Activated CD4-positive, alpha-beta T cell treated with anti-CD3 and anti-CD28 coated beads for 36 hours (primary cell): Measurements from ENCODE around the gene EID2B. TPM values are rescaled to one million over a fixed set of nuclear protein-coding genes. Genes with fewer than 3 reads are reported as not detected.

Experiments used
- ATAC-seq: fragments of 200-7000 bp; cut with Tn5 transposase; one replicate; pipeline ENCODE4 v1.10.0; 2021; ENCODE audit warnings: mild to moderate bottlenecking, moderate library complexity
- CTCF ChIA-PET: fragments of 350-600 bp; sonication (Branson Sonifier 250); formaldehyde crosslinking; loops from one replicate; lab custom pipeline; 2021; ENCODE audit warnings: antibody characterized with exemption; lab: Charles Lee
- POLR2A ChIA-PET: fragments of 350-600 bp; sonication (Branson Sonifier 250); formaldehyde crosslinking; loops from one replicate; lab custom pipeline; 2021; ENCODE audit warnings: antibody characterized with exemption, inconsistent platforms; lab: Charles Lee
- DNase-seq: peaks from one replicate; pipeline ENCODE4 v3.0.0-alpha.2; 2020
- H3K27ac Mint-ChIP-seq: one replicate; pipeline ENCODE4 v1.8.0; 2021; ENCODE audit warnings: mixed read lengths
- H3K27me3 Mint-ChIP-seq: one replicate; pipeline ENCODE4 v1.8.0; 2021; ENCODE audit warnings: mixed read lengths
- H3K36me3 Mint-ChIP-seq: one replicate; pipeline ENCODE4 v1.8.0; 2021; ENCODE audit warnings: low read depth, mixed read lengths
- H3K4me1 Mint-ChIP-seq: one replicate; pipeline ENCODE4 v1.8.0; 2021; ENCODE audit warnings: mixed read lengths
- H3K4me3 Mint-ChIP-seq: one replicate; pipeline ENCODE4 v1.8.0; 2021; ENCODE audit warnings: mild to moderate bottlenecking, moderate library complexity, mixed read lengths
- H3K9me3 Mint-ChIP-seq: one replicate; pipeline ENCODE4 v1.8.0; 2021; ENCODE audit warnings: low read depth, mixed read lengths
- intact Hi-C, 2 experiments: fragments of 100-400 bp; cut with DNase I in 1 of 2; cut with micrococcal nuclease in 1 of 2; formaldehyde crosslinking; loops; one replicate each; pipeline versions ENCODE4 v1.14.2 to v1.15.1; 2022 to 2024; cut with DNase I, micrococcal nuclease
- total RNA-seq, 2 experiments: library from RNA; stranded (reverse); gene quantifications; one replicate each; pipeline ENCODE4 v1.2.3, GENCODE V29; 2021

EID2B gene
- total RNA-seq, 2 experiments from 2014 or later, result 1.4 to 3.5 TPM

- ChIA-PET CTCF (interaction anchor here (1.2 to 6.5 kb wide), 3 partner anchors 115 to 123 kb away, joined by 3 to 88 read pairs (median 33); no protein-coding TSS in a partner anchor), POLR2A (no interaction called here)
- Mint-ChIP-seq H3K27ac (no peak overlapping the region), H3K9me3 (no peaks in the 10 kb centered on the region), H3K27me3 (no peaks in the 10 kb centered on the region), H3K4me3 (no peak overlapping the region), H3K36me3 (no peaks in the 10 kb centered on the region), H3K4me1 (peaks cover 16% of the 10 kb centered on the region)
- intact Hi-C loops, result loop anchor here in 1 of 2 experiments (5.0 to 10.0 kb wide), 2 partner anchors 77 to 215 kb away; no protein-coding TSS in a partner anchor
- DNase-seq, result no peak
- ATAC-seq, result no peak
Observed at GRCh38 chr19:39550197-39550596, 17.5 kb upstream of the EID2B start.

GRCh38 chr19:39546599-39546998, 13.9 kb upstream of the EID2B start:
- intact Hi-C loops, result loop anchor here in 1 of 2 experiments (10.0 kb wide), 1 partner anchor 298 kb away; the partner anchor contains the start of gene FBL
- POLR2A ChIA-PET, result no interaction called here
- DNase-seq (peak; percentile 26), ATAC-seq (no peak)
- Mint-ChIP-seq H3K4me1 (peaks cover 41% of the 10 kb centered on the region), H3K27ac (no peak overlapping the region), H3K36me3 (no peaks in the 10 kb centered on the region), H3K4me3 (no peak overlapping the region), H3K27me3 (no peaks in the 10 kb centered on the region), H3K9me3 (no peaks in the 10 kb centered on the region)
- CTCF ChIA-PET, result interaction anchor here (0.6 to 5.3 kb wide), 4 partner anchors 102 to 126 kb away, joined by 3 to 33 read pairs (median 4); partner anchors contain the start of gene RPS16

- ChIA-PET POLR2A (no interaction called here), CTCF (interaction anchor here (0.6 to 5.3 kb wide), 7 partner anchors 11 to 140 kb away, joined by 3 to 33 read pairs (median 4); partner anchors contain the start of gene EID2B)
- ATAC-seq (no peak), DNase-seq (no peak)
- no peaks in the 10 kb centered on the region for H3K27me3 Mint-ChIP-seq
- no peak overlapping the region for H3K4me3 Mint-ChIP-seq
- intact Hi-C loops, result loop anchor here in 1 of 2 experiments (5.0 to 10.0 kb wide), 2 partner anchors 132 to 300 kb away; partner anchors contain the start of gene FBL
- H3K9me3 Mint-ChIP-seq, result no peaks in the 10 kb centered on the region
- peaks cover 49% of the 10 kb centered on the region for H3K4me1 Mint-ChIP-seq
- no peaks in the 10 kb centered on the region for H3K36me3 Mint-ChIP-seq
- H3K27ac Mint-ChIP-seq, result peak overlapping the region; percentile 62
Observed at GRCh38 chr19:39544911-39545310, 12.3 kb upstream of the EID2B start.

GRCh38 chr19:39544226-39544903, 11.7 kb upstream of the EID2B start:
- ATAC-seq, result peak; percentile 28
- ChIA-PET CTCF (interaction anchor here (0.5 to 2.2 kb wide), 5 partner anchors 11 to 140 kb away, joined by 3 to 8 read pairs (median 4); partner anchors contain the start of gene EID2B), POLR2A (no interaction called here)
- Mint-ChIP-seq H3K9me3 (no peaks in the 10 kb centered on the region), H3K4me1 (peaks cover 49% of the 10 kb centered on the region), H3K4me3 (no peak overlapping the region), H3K36me3 (no peaks in the 10 kb centered on the region), H3K27me3 (no peaks in the 10 kb centered on the region), H3K27ac (peak overlapping the region; percentile 62)
- intact Hi-C loops, result loop anchor here in 1 of 2 experiments (5.0 to 10.0 kb wide), 2 partner anchors 133 to 300 kb away; partner anchors contain the start of gene FBL
- DNase-seq, result peak; percentile 37

- intact Hi-C loops, result loop anchor here in 1 of 2 experiments (5.0 to 10.0 kb wide), 2 partner anchors 134 to 301 kb away; partner anchors contain the start of gene FBL
- H3K36me3 Mint-ChIP-seq, result peaks cover under 1% of the 10 kb centered on the region
Observed at GRCh38 chr19:39543477-39543857, 10.8 kb upstream of the EID2B start.

GRCh38 chr19:39542206-39542605, 9.6 kb upstream of the EID2B start:
- DNase-seq (no peak), ATAC-seq (no peak)
- H3K9me3 Mint-ChIP-seq, result no peaks in the 10 kb centered on the region
- intact Hi-C loops, result loop anchor here in 1 of 2 experiments (5.0 to 10.0 kb wide), 2 partner anchors 135 to 303 kb away; partner anchors contain the start of gene FBL
- H3K4me1 Mint-ChIP-seq, result peaks cover 64% of the 10 kb centered on the region
- H3K27me3 Mint-ChIP-seq, result no peaks in the 10 kb centered on the region
- no peak overlapping the region for H3K4me3 Mint-ChIP-seq
- H3K36me3 Mint-ChIP-seq, result peaks cover 11% of the 10 kb centered on the region
- ChIA-PET CTCF (interaction anchor here (1.2 to 3.7 kb wide), 7 partner anchors 9 to 131 kb away, joined by 3 to 25 read pairs (median 5); no protein-coding TSS in a partner anchor), POLR2A (no interaction called here)
- peak overlapping the region; percentile 60 for H3K27ac Mint-ChIP-seq

More at GRCh38 chr19:39543477-39543857, 10.8 kb upstream of the EID2B start:
- H3K27me3 Mint-ChIP-seq, result no peaks in the 10 kb centered on the region
- H3K4me1 Mint-ChIP-seq, result peaks cover 53% of the 10 kb centered on the region
- ChIA-PET CTCF (interaction anchor here (1.2 to 3.7 kb wide), 6 partner anchors 8 to 129 kb away, joined by 3 to 25 read pairs (median 7); no protein-coding TSS in a partner anchor), POLR2A (interaction anchor here (1.0 kb wide), 1 partner anchor 108 kb away, joined by 4 read pairs; the partner anchor contains the start of gene RPS16)
- no peaks in the 10 kb centered on the region for H3K9me3 Mint-ChIP-seq
- DNase-seq, result no peak
- ATAC-seq, result peak; percentile 13
- H3K4me3 Mint-ChIP-seq, result no peak overlapping the region
- peak overlapping the region; percentile 28 for H3K27ac Mint-ChIP-seq

- POLR2A ChIA-PET, result no interaction called here
- H3K4me1 Mint-ChIP-seq, result peaks cover 57% of the 10 kb centered on the region
Observed at GRCh38 chr19:39540333-39540673, 7.7 kb upstream of the EID2B start.

GRCh38 chr19:39539518-39540332, 7.1 kb upstream of the EID2B start, which contains the start of gene EID2:
Gene EID2 (minus strand): TSS chr19:39540161. CDS start chr19:39540079, 82 bp downstream.
- H3K4me1 Mint-ChIP-seq, result peaks cover 53% of the 10 kb centered on the region
- H3K27ac Mint-ChIP-seq, result peak within 1 kb of the TSS; percentile 94
- peaks cover 13% of the 10 kb centered on the region for H3K36me3 Mint-ChIP-seq
- peak within 1 kb of the TSS; percentile 84 for H3K4me3 Mint-ChIP-seq
- peak; percentile 98 for DNase-seq
- intact Hi-C loops, result loop anchor here (1.0 to 10.0 kb wide), 9 partner anchors 7 to 417 kb away; partner anchors contain the start of genes FBL (in 2 of the 2), EID2B (in 1 of the 2), PLEKHG2 (in 1 of the 2) and SUPT5H (in 1 of the 2)
- ATAC-seq, result peak; percentile 80
- ChIA-PET CTCF (interaction anchor here (0.7 to 3.7 kb wide), 10 partner anchors 12 to 284 kb away, joined by 3 to 25 read pairs (median 4); no protein-coding TSS in a partner anchor), POLR2A (interaction anchor here (1.3 kb wide), 1 partner anchor 104 kb away, joined by 7 read pairs; the partner anchor contains the start of gene RPS16)
- H3K9me3 Mint-ChIP-seq, result no peaks in the 10 kb centered on the region
- H3K27me3 Mint-ChIP-seq, result no peaks in the 10 kb centered on the region

More at GRCh38 chr19:39540333-39540673, 7.7 kb upstream of the EID2B start:
- DNase-seq, result no peak
- peak overlapping the region; percentile 84 for H3K4me3 Mint-ChIP-seq
- no peak for ATAC-seq
- CTCF ChIA-PET, result interaction anchor here (0.9 to 3.7 kb wide), 7 partner anchors 11 to 137 kb away, joined by 3 to 25 read pairs (median 5); no protein-coding TSS in a partner anchor
- intact Hi-C loops, result loop anchor here (1.0 to 10.0 kb wide), 9 partner anchors 8 to 418 kb away; partner anchors contain the start of genes FBL (in 2 of the 2), EID2B (in 1 of the 2), PLEKHG2 (in 1 of the 2) and SUPT5H (in 1 of the 2)
- peaks cover 13% of the 10 kb centered on the region for H3K36me3 Mint-ChIP-seq
- no peaks in the 10 kb centered on the region for H3K9me3 Mint-ChIP-seq
- H3K27ac Mint-ChIP-seq, result peak overlapping the region; percentile 94
- H3K27me3 Mint-ChIP-seq, result no peaks in the 10 kb centered on the region

- ChIA-PET CTCF (interaction anchor here (0.6 to 2.5 kb wide), 6 partner anchors 12 to 285 kb away, joined by 3 to 16 read pairs (median 3); no protein-coding TSS in a partner anchor), POLR2A (interaction anchor here (1.3 kb wide), 1 partner anchor 103 kb away, joined by 7 read pairs; the partner anchor contains the start of gene RPS16)
- Mint-ChIP-seq H3K4me1 (peaks cover 47% of the 10 kb centered on the region), H3K36me3 (peaks cover 13% of the 10 kb centered on the region), H3K27ac (peak overlapping the region; percentile 92), H3K9me3 (no peaks in the 10 kb centered on the region), H3K27me3 (no peaks in the 10 kb centered on the region), H3K4me3 (peak overlapping the region; percentile 84)
- intact Hi-C loops, result no loop called here
- ATAC-seq (peak; percentile 35), DNase-seq (no peak)
Observed at GRCh38 chr19:39539165-39539517, 6.5 kb upstream of the EID2B start.

GRCh38 chr19:39533791-39534190, 1.1 kb upstream of the EID2B start:
- ATAC-seq, result no peak
- Mint-ChIP-seq H3K4me1 (peaks cover 32% of the 10 kb centered on the region), H3K36me3 (peaks cover 13% of the 10 kb centered on the region), H3K27ac (no peak overlapping the region), H3K9me3 (no peaks in the 10 kb centered on the region), H3K4me3 (no peak overlapping the region), H3K27me3 (no peaks in the 10 kb centered on the region)
- ChIA-PET POLR2A (no interaction called here), CTCF (interaction anchor here (0.6 to 4.5 kb wide), 18 partner anchors 9 to 316 kb away, joined by 3 to 47 read pairs (median 5); partner anchors contain the start of genes MED29, PAF1, RPS16 and SELENOV)
- intact Hi-C loops, result loop anchor here (5.0 kb wide), 4 partner anchors 36 to 411 kb away; partner anchors contain the start of genes SAMD4B (in 2 of the 2) and DLL3 (in 1 of the 2)
- DNase-seq, result no peak
